SK-N-SH (cell line): ENCODE results near the gene SLC30A3. TPM values are rescaled to one million over a fixed set of nuclear protein-coding genes. Genes with fewer than 3 reads are reported as not detected.

Experiments
- CTCF ChIA-PET: fragments of 300-600, 350-600 bp; formaldehyde crosslinking; extraction: SDS; loops from one replicate; lab custom pipeline; 2021; lab: Yijun Ruan, JAX
- POLR2A ChIA-PET: fragments of 350-600 bp; sonication (Branson Sonifier 250); formaldehyde crosslinking; extraction: SDS; loops from one replicate; lab custom pipeline; 2020; ENCODE audit warnings: antibody characterized with exemption, inconsistent platforms; lab: Yijun Ruan, JAX
- DNase-seq: peaks from one replicate; pipeline ENCODE4 v3.0.0; 2012
- H2AFZ ChIP-seq: fragments of 200-600 bp; sonication (generic); 2 replicates; pipeline ENCODE4 v1.8.1; 2016; ENCODE audit warnings: antibody characterized with exemption, mild to moderate bottlenecking, low read depth
- H3F3A ChIP-seq: fragments of 200-600 bp; sonication (generic); replicated peaks from 2 replicates; pipeline ENCODE3; 2016; ENCODE audit warnings: antibody characterized with exemption, mild to moderate bottlenecking; ENCODE audit not compliant: insufficient read depth
- H3K27ac ChIP-seq, 2 experiments: fragments of 200-500 bp in 1 of 2; fragments of 200-600 bp in 1 of 2; sonication (Bioruptor generic) in 1 of 2; sonication (generic), shearing (Covaris generic) in 1 of 2; 2 replicates each; pipeline versions ENCODE4 v1.5.1 to v1.6.1; 2014 to 2016; ENCODE audit warnings: low read depth in 2 of 2, inconsistent platforms in 1 of 2, low read length in 1 of 2, mild to moderate bottlenecking in 1 of 2, mixed read lengths in 1 of 2
- H3K27me3 ChIP-seq: fragments of 200-600 bp; sonication (generic), shearing (Covaris generic); 2 replicates; pipeline ENCODE4 v1.6.1; 2016; ENCODE audit warnings: mixed run types; ENCODE audit not compliant: insufficient read depth
- H3K36me3 ChIP-seq, 2 experiments: fragments of 200-500 bp in 1 of 2; fragments of 200-600 bp in 1 of 2; sonication (Bioruptor generic) in 1 of 2; sonication (generic) in 1 of 2; replicated peaks in 1 of 2; 2 replicates each; pipeline versions ENCODE3 to v1.5.1; 2014 to 2016; ENCODE audit warnings: low read length in 1 of 2, mild to moderate bottlenecking in 1 of 2; ENCODE audit not compliant: insufficient read depth in 2 of 2, control insufficient read depth in 1 of 2
- H3K4me1 ChIP-seq, 2 experiments: fragments of 200-500 bp in 1 of 2; fragments of 200-600 bp in 1 of 2; sonication (Bioruptor generic) in 1 of 2; sonication (generic), shearing (Covaris generic) in 1 of 2; 2 replicates each; pipeline versions ENCODE4 v1.5.1 to v1.6.1; 2014 to 2016; ENCODE audit warnings: low read depth in 1 of 2, low read length in 1 of 2, mixed run types in 1 of 2; ENCODE audit not compliant: insufficient read depth in 2 of 2, control insufficient read depth in 1 of 2
- H3K4me2 ChIP-seq: fragments of 200-600 bp; sonication (generic), shearing (Covaris generic); 2 replicates; pipeline ENCODE4 v1.6.1; 2017; ENCODE audit warnings: mixed run types
- H3K4me3 ChIP-seq, 2 experiments: fragments of 200-500 bp in 1 of 2; fragments of 200-600 bp in 1 of 2; sonication (Bioruptor generic) in 1 of 2; sonication (generic), shearing (Covaris generic) in 1 of 2; 2 replicates each; pipeline versions ENCODE4 v1.5.1 to v1.8.1; 2014 to 2016; ENCODE audit warnings: low read depth in 2 of 2, inconsistent platforms in 1 of 2, low read length in 1 of 2, mild to moderate bottlenecking in 1 of 2, mixed read lengths in 1 of 2, moderate library complexity in 1 of 2
- H3K79me2 ChIP-seq: fragments of 200-600 bp; sonication (generic); 2 replicates; pipeline ENCODE4 v1.8.1; 2017; ENCODE audit warnings: mild to moderate bottlenecking; ENCODE audit not compliant: insufficient read depth
- H3K9ac ChIP-seq: fragments of 200-600 bp; sonication (generic); 2 replicates; pipeline ENCODE4 v1.6.1; 2017; ENCODE audit warnings: mixed run types
- H3K9me2 ChIP-seq: fragments of 200-600 bp; sonication (generic); 2 replicates; pipeline ENCODE4 v1.6.1; 2017; ENCODE audit warnings: mixed run types
- H3K9me3 ChIP-seq: fragments of 200-600 bp; sonication (generic); 2 replicates; pipeline ENCODE4 v1.6.1; 2017; ENCODE audit warnings: mixed run types, mild to moderate bottlenecking, moderate library complexity
- H4K20me1 ChIP-seq: fragments of 200-600 bp; sonication (generic); 2 replicates; pipeline ENCODE4 v1.6.1; 2017; ENCODE audit warnings: mild to moderate bottlenecking, mixed run types; ENCODE audit not compliant: insufficient read depth
- EP300 ChIP-seq, 2 experiments: IDR thresholded peaks; 2 replicates each; pipeline versions ENCODE4 v1.4.0 to v1.6.1; 2012; ENCODE audit warnings: borderline replicate concordance in 1 of 2, low read depth in 1 of 2, low read length in 1 of 2
- FOSL2 ChIP-seq: IDR thresholded peaks from 2 replicates; pipeline ENCODE4 v1.4.0; 2012; ENCODE audit warnings: low read depth, mild to moderate bottlenecking, moderate library complexity, borderline replicate concordance
- MEF2A ChIP-seq: IDR thresholded peaks from 2 replicates; pipeline ENCODE4 v1.4.0; 2012; ENCODE audit warnings: low read depth, borderline replicate concordance
- MXI1 ChIP-seq: IDR thresholded peaks from 2 replicates; pipeline ENCODE4 v1.6.1; 2012; ENCODE audit warnings: mild to moderate bottlenecking, low read depth, low read length, improper control_type of control experiment
- NRF1 ChIP-seq: IDR thresholded peaks from 2 replicates; pipeline ENCODE4 v1.6.1; 2012; ENCODE audit warnings: low read depth, mild to moderate bottlenecking, low read length
- POLR2AphosphoS5 ChIP-seq: IDR thresholded peaks from 2 replicates; pipeline ENCODE4 v1.6.1; 2012; ENCODE audit warnings: low read depth, low read length
- RAD21 ChIP-seq: IDR thresholded peaks from 2 replicates; pipeline ENCODE4 v1.6.1; 2012; ENCODE audit warnings: mild to moderate bottlenecking, low read length
- TCF12 ChIP-seq: IDR thresholded peaks from 2 replicates; pipeline ENCODE4 v1.4.0; 2012
- YY1 ChIP-seq: IDR thresholded peaks from 2 replicates; pipeline ENCODE4 v1.4.0; 2012; ENCODE audit warnings: low read depth, mild to moderate bottlenecking
- WGBS: methylation state at CpG from one replicate; pipeline ENCODE4 v1.1.6; 2017; ENCODE audit warnings: low lambda C conversion rate; 5-methylcytosine and 5-hydroxymethylcytosine counted together
- polyA plus RNA-seq, 3 experiments: library from polyadenylated mRNA; depleted of rRNA; stranded (reverse); fragments of >200 nt; gene quantifications; 2 replicates each; pipeline ENCODE4 v1.2.3, GENCODE V29; 2012
- TF ChIP-seq, protein P1 (sequence below): IDR thresholded peaks from 2 replicates; pipeline ENCODE4; 2012
- TF ChIP-seq, protein P2 (sequence below): IDR thresholded peaks from 2 replicates; pipeline ENCODE4 v1.4.0; 2012; ENCODE audit warnings: low read depth, borderline replicate concordance
- TF ChIP-seq, protein P3 (sequence below): fragments of 200-600 bp; sonication (generic); IDR thresholded peaks from 2 replicates; pipeline ENCODE4 v1.6.1; 2017; ENCODE audit warnings: antibody characterized with exemption, mild to moderate bottlenecking, moderate library complexity

The SLC30A3 gene
- polyA plus RNA-seq, 1 of the 3 experiments (the other 2 are of a cell fraction), result 1.1 TPM

DNA sequence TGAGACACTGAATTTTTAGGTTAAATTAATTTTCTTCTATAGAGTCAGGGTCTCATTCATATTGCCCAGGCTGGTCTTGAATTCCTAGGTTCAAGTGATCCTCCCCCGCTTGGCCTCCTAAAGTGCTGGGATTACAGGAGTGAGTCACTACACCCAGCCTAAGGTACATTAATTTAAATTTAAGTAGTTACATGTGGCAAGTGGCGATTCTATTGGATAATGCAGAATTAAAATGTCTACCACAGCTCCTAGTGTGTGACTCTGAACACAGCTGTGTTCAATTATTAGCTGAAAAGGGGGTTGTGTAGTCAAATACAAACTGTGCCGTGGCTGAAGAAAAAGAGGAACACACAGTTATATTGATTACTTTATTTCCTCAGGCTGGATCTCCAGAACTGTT lies 47.9 kb downstream of the SLC30A3 start:
- Histone ChIP-seq H3K4me1 (peaks cover 9 to 33% of the 10 kb centered on the region in 2 experiments; a peak in 3 of 4 replicates), H3K79me2 (peaks cover 48% of the 10 kb centered on the region; the same call in 1 of the 2 replicates), H4K20me1 (no peaks in the 10 kb centered on the region), H3K4me2 (no peak overlapping the region), H3K27ac (no peak overlapping the region), H3K36me3 (peaks cover 25 to 30% of the 10 kb centered on the region in 2 experiments), H3K9me3 (no peaks in the 10 kb centered on the region), H3K9ac (no peak overlapping the region), H3F3A (peaks cover 12% of the 10 kb centered on the region), H3K9me2 (no peaks in the 10 kb centered on the region), H3K4me3 (no peak overlapping the region), H2AFZ (no peak overlapping the region), H3K27me3 (no peaks in the 10 kb centered on the region)
- CTCF ChIA-PET, result interaction anchor here (0.9 kb wide), 2 partner anchors 50 to 116 kb away, joined by 3 to 4 read pairs; no protein-coding TSS in a partner anchor
- DNase-seq, result no peak
- TF ChIP-seq EP300 (IDR thresholded peaks at IDR 0.05; ENCODE audit: borderline replicate concordance in 1 of 2, low read depth in 1 of 2, low read length in 1 of 2) (no peak), MEF2A (no peak), MXI1 (no peak), TCF12 (peak; percentile 26; the same call in 1 of the 2 replicates), NRF1 (no peak)
- TF ChIP-seq, protein P1, sequence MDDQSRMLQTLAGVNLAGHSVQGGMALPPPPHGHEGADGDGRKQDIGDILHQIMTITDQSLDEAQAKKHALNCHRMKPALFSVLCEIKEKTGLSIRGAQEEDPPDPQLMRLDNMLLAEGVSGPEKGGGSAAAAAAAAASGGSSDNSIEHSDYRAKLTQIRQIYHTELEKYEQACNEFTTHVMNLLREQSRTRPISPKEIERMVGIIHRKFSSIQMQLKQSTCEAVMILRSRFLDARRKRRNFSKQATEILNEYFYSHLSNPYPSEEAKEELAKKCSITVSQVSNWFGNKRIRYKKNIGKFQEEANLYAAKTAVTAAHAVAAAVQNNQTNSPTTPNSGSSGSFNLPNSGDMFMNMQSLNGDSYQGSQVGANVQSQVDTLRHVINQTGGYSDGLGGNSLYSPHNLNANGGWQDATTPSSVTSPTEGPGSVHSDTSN, result no peak
- TF ChIP-seq, protein P2, sequence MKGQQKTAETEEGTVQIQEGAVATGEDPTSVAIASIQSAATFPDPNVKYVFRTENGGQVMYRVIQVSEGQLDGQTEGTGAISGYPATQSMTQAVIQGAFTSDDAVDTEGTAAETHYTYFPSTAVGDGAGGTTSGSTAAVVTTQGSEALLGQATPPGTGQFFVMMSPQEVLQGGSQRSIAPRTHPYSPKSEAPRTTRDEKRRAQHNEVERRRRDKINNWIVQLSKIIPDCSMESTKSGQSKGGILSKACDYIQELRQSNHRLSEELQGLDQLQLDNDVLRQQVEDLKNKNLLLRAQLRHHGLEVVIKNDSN, result no peak
- TF ChIP-seq, protein P3, sequence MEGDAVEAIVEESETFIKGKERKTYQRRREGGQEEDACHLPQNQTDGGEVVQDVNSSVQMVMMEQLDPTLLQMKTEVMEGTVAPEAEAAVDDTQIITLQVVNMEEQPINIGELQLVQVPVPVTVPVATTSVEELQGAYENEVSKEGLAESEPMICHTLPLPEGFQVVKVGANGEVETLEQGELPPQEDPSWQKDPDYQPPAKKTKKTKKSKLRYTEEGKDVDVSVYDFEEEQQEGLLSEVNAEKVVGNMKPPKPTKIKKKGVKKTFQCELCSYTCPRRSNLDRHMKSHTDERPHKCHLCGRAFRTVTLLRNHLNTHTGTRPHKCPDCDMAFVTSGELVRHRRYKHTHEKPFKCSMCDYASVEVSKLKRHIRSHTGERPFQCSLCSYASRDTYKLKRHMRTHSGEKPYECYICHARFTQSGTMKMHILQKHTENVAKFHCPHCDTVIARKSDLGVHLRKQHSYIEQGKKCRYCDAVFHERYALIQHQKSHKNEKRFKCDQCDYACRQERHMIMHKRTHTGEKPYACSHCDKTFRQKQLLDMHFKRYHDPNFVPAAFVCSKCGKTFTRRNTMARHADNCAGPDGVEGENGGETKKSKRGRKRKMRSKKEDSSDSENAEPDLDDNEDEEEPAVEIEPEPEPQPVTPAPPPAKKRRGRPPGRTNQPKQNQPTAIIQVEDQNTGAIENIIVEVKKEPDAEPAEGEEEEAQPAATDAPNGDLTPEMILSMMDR, result no peak
- POLR2A ChIA-PET, result no interaction called here
- WGBS, result 63% methylated on average over 3 of the region's 3 CpGs

DNA sequence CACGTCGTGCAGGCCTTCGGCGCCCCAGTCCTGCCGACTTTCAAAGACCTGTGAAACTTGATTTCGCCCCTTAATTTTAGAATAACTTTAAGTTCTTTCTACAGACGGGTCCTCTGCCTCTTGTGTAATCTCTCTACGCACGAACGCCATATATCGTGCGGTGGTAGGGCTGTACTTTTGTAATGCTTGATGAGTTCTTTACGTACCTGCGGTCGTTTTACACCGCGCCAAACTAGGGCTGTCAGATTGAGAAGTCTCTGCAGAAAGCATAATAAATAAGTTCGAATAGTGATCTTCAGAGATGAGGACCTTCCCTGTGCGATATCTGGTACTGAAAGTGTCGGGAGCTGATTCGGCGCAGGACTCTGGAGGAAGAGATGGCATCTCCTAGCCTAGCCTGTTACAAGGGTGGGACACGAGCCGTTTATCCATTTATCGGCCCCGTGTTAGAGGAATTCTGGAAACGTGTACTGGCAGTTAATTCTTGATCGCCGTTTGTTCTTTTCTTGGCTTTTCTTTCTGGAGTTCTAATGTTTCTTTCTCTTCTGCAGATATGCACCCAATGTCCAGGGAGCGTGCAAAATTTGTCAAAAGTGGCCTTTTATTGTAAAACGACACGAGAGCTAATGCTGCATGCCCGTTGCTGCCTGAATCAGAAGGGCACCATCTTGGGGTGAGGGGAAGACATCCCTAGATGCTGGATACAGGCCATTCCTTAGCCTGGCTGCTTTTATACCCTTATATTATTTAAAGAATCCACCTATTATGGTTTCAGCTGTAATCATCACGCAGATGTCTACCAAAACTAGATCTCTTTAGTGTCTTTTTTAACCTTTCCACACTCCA lies 50.0 kb downstream of the SLC30A3 start:
- Histone ChIP-seq H3K79me2 (peaks cover 33% of the 10 kb centered on the region; the same call in 1 of the 2 replicates), H4K20me1 (no peaks in the 10 kb centered on the region), H2AFZ (peak overlapping the region; percentile 85), H3K27me3 (no peaks in the 10 kb centered on the region), H3K4me1 (peaks cover 7 to 30% of the 10 kb centered on the region in 2 experiments; a peak in 3 of 4 replicates), H3K27ac (peak overlapping the region; percentile 89 to 99), H3K4me2 (peak overlapping the region; percentile 85), H3K9me3 (no peaks in the 10 kb centered on the region), H3F3A (peaks cover 8% of the 10 kb centered on the region), H3K4me3 (peak overlapping the region; percentile 84 to 86), H3K36me3 (peaks cover 25 to 37% of the 10 kb centered on the region in 2 experiments), H3K9ac (peak overlapping the region; percentile 92), H3K9me2 (no peaks in the 10 kb centered on the region)
- peak; percentile 70 for DNase-seq
- TF ChIP-seq YY1 (peak; percentile 71; the same call in 1 of the 2 replicates), POLR2AphosphoS5 (0 out of 2 replicates have a peak, but pooled peaks have one; percentile 13), EP300 (IDR thresholded peaks at IDR 0.05; ENCODE audit: borderline replicate concordance in 1 of 2, low read depth in 1 of 2, low read length in 1 of 2) (no peak), RAD21 (no peak), FOSL2 (no peak), MXI1 (peak; percentile 24; the same call in 1 of the 2 replicates)
- TF ChIP-seq, protein P3, result 0 out of 2 replicates have a peak, but pooled peaks have one; percentile 4
- ChIA-PET CTCF (interaction anchor here (1.0 to 2.3 kb wide), 5 partner anchors 43 to 90 kb away, joined by 3 to 12 read pairs (median 5); partner anchors contain the start of gene ABHD1), POLR2A (interaction anchor here (0.6 to 2.0 kb wide), 5 partner anchors 54 to 216 kb away, joined by 3 to 7 read pairs (median 3); partner anchors contain the start of genes EMILIN1 and NRBP1)
- WGBS, result 4% methylated on average over 34 of the region's 34 CpGs
